Embryonic facial prominence (tissue), 1 donor: ENCODE measurements around the gene ZNF491.
"Not testable (repeated sequence)": the region's sequence is repeated elsewhere in the genome, so short reads cannot be mapped to it uniquely, and the experiment has no call there.

Experiments used
- DNase-seq: peaks from one replicate; pipeline ENCODE4 v3.0.0-alpha.2; 2016; ENCODE audit errors: extremely low spot score

The ZNF491 gene

GRCh38 chr19:11798391-11799330, at the start of gene ZNF491:
ZNF491 (plus strand) TSS chr19:11798523; CDS start chr19:11805954, 7,431 bp downstream.
- DNase-seq: peak; percentile 81

GRCh38 chr19:11749751-11750150, 48.6 kb upstream of the ZNF491 start:
- DNase-seq: no peak

GRCh38 chr19:11752244-11752736, 46.0 kb upstream of the ZNF491 start:
- no peak for DNase-seq

GRCh38 chr19:11754663-11755062, 43.7 kb upstream of the ZNF491 start:
- DNase-seq: no peak

- no peak for DNase-seq
Observed at GRCh38 chr19:11756965-11757364, 41.4 kb upstream of the ZNF491 start.

GRCh38 chr19:11759805-11760204, 38.5 kb upstream of the ZNF491 start:
- no peak for DNase-seq

- no peak for DNase-seq
Observed at GRCh38 chr19:11763117-11763516, 35.2 kb upstream of the ZNF491 start.

GRCh38 chr19:11763611-11764010, 34.7 kb upstream of the ZNF491 start:
- no peak for DNase-seq

- peak; percentile 75 for DNase-seq
Observed at GRCh38 chr19:11766597-11767591, 31.4 kb upstream of the ZNF491 start, which contains the start of gene ZNF441. ZNF441 (plus strand) TSS chr19:11767000; CDS start chr19:11767194, 194 bp downstream.

- no peak for DNase-seq
Observed at GRCh38 chr19:11767633-11768133, 30.6 kb upstream of the ZNF491 start.

GRCh38 chr19:11769995-11770394, 28.3 kb upstream of the ZNF491 start:
- no peak for DNase-seq

GRCh38 chr19:11771520-11771919, 26.8 kb upstream of the ZNF491 start:
- not testable (repeated sequence) for DNase-seq

- not testable (repeated sequence) for DNase-seq
Observed at GRCh38 chr19:11776669-11777068, 21.7 kb upstream of the ZNF491 start.

- DNase-seq: no peak
Observed at GRCh38 chr19:11780431-11781020, 17.8 kb upstream of the ZNF491 start.

- no peak for DNase-seq
Observed at GRCh38 chr19:11781295-11782057, 16.8 kb upstream of the ZNF491 start.

- DNase-seq: no peak
Observed at GRCh38 chr19:11783767-11784166, 14.6 kb upstream of the ZNF491 start.

- no peak for DNase-seq
Observed at GRCh38 chr19:11784356-11784755, 14.0 kb upstream of the ZNF491 start.

GRCh38 chr19:11787536-11787935, 10.8 kb upstream of the ZNF491 start:
- no peak for DNase-seq

- no peak for DNase-seq
Observed at GRCh38 chr19:11792942-11793341, 5.4 kb upstream of the ZNF491 start.

- DNase-seq: peak; percentile 81
Observed at GRCh38 chr19:11797491-11797890, 832 bp upstream of the ZNF491 start.
